ENCODE data around the gene LCE1B.

The LCE1B gene

GRCh38 chr1:152801333-152801732 lies 10.4 kb upstream of the LCE1B start:
- 64 to 79% methylated on average over 1 of the region's 1 CpG for WGBS, 2 experiments

DNA sequence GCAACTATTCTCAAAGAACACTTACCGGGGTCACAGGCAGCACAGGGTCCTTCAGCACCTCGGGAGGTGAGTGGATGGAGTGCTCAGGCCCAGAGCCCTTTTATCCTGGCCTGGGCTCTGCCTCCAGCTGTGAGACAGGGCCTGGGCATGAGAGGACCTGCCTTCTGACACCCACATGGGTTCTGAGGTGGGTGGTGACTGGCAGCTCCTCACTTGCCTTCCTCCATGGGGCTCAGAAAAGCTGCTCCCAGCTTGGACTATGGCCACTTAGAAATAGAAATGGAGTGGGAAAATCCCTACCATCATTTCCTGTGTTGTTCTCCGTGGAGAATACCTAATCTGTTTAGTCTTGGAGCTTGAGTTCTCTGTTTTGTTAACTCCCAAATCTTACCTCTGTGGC lies 5.2 kb upstream of the LCE1B start, which contains the start of gene LCE1C:
LCE1C (minus strand) TSS at position 76 of the 400 bp plus-strand sequence. CDS start 1,173 bp downstream, outside the sequence.
- Histone ChIP-seq H3K27me3 (ENCODE audit: control insufficient read depth, insufficient read depth, low read length, poor library complexity, severe bottlenecking) (no peaks in the 10 kb centered on the region), H3K36me3 (ENCODE audit: control insufficient read depth, insufficient read depth, low read length) (no peaks in the 10 kb centered on the region), H3K27ac (ENCODE audit: insufficient read depth, low read depth, low read length, poor library complexity, severe bottlenecking) (no peak within 1 kb of the TSS), H3K4me3 (ENCODE audit: insufficient read depth, low read depth, low read length) (no peak within 1 kb of the TSS), H3K4me1 (ENCODE audit: control insufficient read depth, insufficient read depth, low read length) (no peaks in the 10 kb centered on the region), H3K9me3 (ENCODE audit: control insufficient read depth, low read length) (peaks cover 9% of the 10 kb centered on the region)
- WGBS, 2 experiments = 45 to 56% methylated on average over 3 of the region's 3 CpGs

More at GRCh38 chr1:152801333-152801732, 10.4 kb upstream of the LCE1B start:
- Histone ChIP-seq H3K27ac (ENCODE audit: insufficient read depth, low read depth, low read length, poor library complexity, severe bottlenecking) (no peak overlapping the region), H3K36me3 (ENCODE audit: control insufficient read depth, insufficient read depth, low read length) (no peaks in the 10 kb centered on the region), H3K4me1 (ENCODE audit: control insufficient read depth, insufficient read depth, low read length) (no peaks in the 10 kb centered on the region), H3K27me3 (ENCODE audit: control insufficient read depth, insufficient read depth, low read length, poor library complexity, severe bottlenecking) (no peaks in the 10 kb centered on the region), H3K9me3 (ENCODE audit: control insufficient read depth, low read length) (peaks cover 7% of the 10 kb centered on the region), H3K4me3 (ENCODE audit: insufficient read depth, low read depth, low read length) (no peak overlapping the region)

DNA sequence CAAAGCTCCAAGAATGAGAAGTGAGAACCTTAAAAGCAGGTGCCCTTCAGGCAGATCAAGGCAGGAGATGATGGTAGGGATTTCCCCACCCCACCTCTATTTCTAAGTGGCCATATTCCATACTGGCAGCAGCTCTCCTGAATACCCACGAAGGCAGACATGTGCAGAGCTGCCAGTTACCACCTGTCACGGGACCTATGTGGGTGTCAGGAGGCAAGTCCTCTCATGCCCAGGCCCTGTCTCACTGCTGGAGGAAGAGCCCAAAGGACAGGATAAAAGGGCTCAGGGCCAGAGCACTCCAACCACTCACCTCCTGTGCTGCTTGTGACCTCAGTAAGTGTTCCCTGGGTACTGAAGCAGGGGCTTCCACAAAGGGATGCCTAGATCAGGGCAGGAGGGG lies 721 bp upstream of the LCE1B start:
- Histone ChIP-seq H3K9me3 (ENCODE audit: control insufficient read depth, low read length) (peaks cover 11% of the 10 kb centered on the region), H3K27me3 (ENCODE audit: control insufficient read depth, insufficient read depth, low read length, poor library complexity, severe bottlenecking) (no peaks in the 10 kb centered on the region), H3K36me3 (ENCODE audit: control insufficient read depth, insufficient read depth, low read length) (no peaks in the 10 kb centered on the region), H3K27ac (ENCODE audit: insufficient read depth, low read depth, low read length, poor library complexity, severe bottlenecking) (no peak overlapping the region), H3K4me3 (ENCODE audit: insufficient read depth, low read depth, low read length) (no peak overlapping the region), H3K4me1 (ENCODE audit: control insufficient read depth, insufficient read depth, low read length) (no peaks in the 10 kb centered on the region)
- 43 to 50% methylated on average over 2 of the region's 2 CpGs for WGBS, 2 experiments

- 74 to 75% methylated on average over 6 of the region's 6 CpGs for WGBS, 2 experiments
- Histone ChIP-seq H3K36me3 (ENCODE audit: control insufficient read depth, insufficient read depth, low read length) (no peaks in the 10 kb centered on the region), H3K4me1 (ENCODE audit: control insufficient read depth, insufficient read depth, low read length) (no peaks in the 10 kb centered on the region), H3K27ac (ENCODE audit: insufficient read depth, low read depth, low read length, poor library complexity, severe bottlenecking) (no peak overlapping the region), H3K4me3 (ENCODE audit: insufficient read depth, low read depth, low read length) (no peak overlapping the region), H3K9me3 (ENCODE audit: control insufficient read depth, low read length) (peaks cover 10% of the 10 kb centered on the region), H3K27me3 (ENCODE audit: control insufficient read depth, insufficient read depth, low read length, poor library complexity, severe bottlenecking) (no peaks in the 10 kb centered on the region)
Observed at GRCh38 chr1:152817309-152817708, 5.5 kb downstream of the LCE1B start.

DNA sequence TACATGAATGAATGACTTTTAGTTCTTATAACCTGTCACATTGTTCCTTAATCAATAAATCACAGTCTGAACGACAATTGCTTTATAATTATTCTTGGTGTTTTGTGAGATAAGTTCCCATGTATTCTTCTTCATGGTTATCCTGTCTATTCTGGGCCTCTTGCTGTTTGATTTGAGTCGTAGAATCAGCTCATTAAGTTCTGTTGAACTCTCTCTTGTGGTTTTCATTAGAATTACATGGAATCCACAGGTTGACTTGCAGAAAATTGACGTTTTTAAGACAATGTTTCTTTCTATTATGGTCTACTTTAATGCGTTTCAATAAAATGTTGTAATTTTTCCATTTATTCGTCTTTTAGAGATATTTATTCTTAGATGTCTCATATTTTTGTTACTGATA lies 11.5 kb downstream of the LCE1B start:
- Histone ChIP-seq H3K4me3 (ENCODE audit: insufficient read depth, low read depth, low read length) (no peak overlapping the region), H3K9me3 (ENCODE audit: control insufficient read depth, low read length) (peaks cover 5% of the 10 kb centered on the region), H3K27me3 (ENCODE audit: control insufficient read depth, insufficient read depth, low read length, poor library complexity, severe bottlenecking) (no peaks in the 10 kb centered on the region), H3K36me3 (ENCODE audit: control insufficient read depth, insufficient read depth, low read length) (no peaks in the 10 kb centered on the region), H3K4me1 (ENCODE audit: control insufficient read depth, insufficient read depth, low read length) (no peaks in the 10 kb centered on the region), H3K27ac (ENCODE audit: insufficient read depth, low read depth, low read length, poor library complexity, severe bottlenecking) (no peak overlapping the region)
- WGBS, 2 experiments = 25 to 33% methylated on average over 3 of the region's 5 CpGs

DNA sequence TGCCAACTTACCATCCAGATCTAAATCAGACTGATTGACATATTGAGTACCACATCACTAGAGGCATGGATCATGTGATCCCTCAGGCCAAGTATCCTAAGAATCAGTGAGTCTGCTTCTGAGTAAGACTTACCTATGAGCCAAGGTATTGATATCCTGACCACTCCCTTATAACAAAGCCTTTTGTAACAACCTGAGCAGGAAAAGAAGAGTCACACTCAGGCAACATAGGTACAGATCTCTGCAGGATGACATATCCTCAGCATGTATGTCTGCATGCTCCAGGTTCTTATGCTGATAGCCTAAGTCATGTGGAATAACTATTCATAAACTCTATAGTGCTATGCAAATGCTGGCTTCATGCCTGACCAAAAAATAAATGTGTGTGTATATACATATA lies 13.2 kb downstream of the LCE1B start:
- no peaks in the 10 kb centered on the region for H3K36me3 ChIP-seq (ENCODE audit: control insufficient read depth, insufficient read depth, low read length)
- H3K9me3 ChIP-seq (ENCODE audit: control insufficient read depth, low read length) = peaks cover 8% of the 10 kb centered on the region
- H3K4me3 ChIP-seq (ENCODE audit: insufficient read depth, low read depth, low read length) = no peak overlapping the region
- H3K4me1 ChIP-seq (ENCODE audit: control insufficient read depth, insufficient read depth, low read length) = no peaks in the 10 kb centered on the region
- H3K27ac ChIP-seq (ENCODE audit: insufficient read depth, low read depth, low read length, poor library complexity, severe bottlenecking) = no peak overlapping the region
- no peaks in the 10 kb centered on the region for H3K27me3 ChIP-seq (ENCODE audit: control insufficient read depth, insufficient read depth, low read length, poor library complexity, severe bottlenecking)

GRCh38 chr1:152827173-152827572 lies 15.4 kb downstream of the LCE1B start, which contains the start of gene LCE1A:
TSS of gene LCE1A (plus strand) at chr1:152827473. CDS start at chr1:152827473, 0 bp downstream.
- H3K9me3 ChIP-seq (ENCODE audit: control insufficient read depth, low read length) = peaks cover 8% of the 10 kb centered on the region
- no peak within 1 kb of the TSS for H3K27ac ChIP-seq (ENCODE audit: insufficient read depth, low read depth, low read length, poor library complexity, severe bottlenecking)
- no peaks in the 10 kb centered on the region for H3K27me3 ChIP-seq (ENCODE audit: control insufficient read depth, insufficient read depth, low read length, poor library complexity, severe bottlenecking)
- H3K36me3 ChIP-seq (ENCODE audit: control insufficient read depth, insufficient read depth, low read length) = no peaks in the 10 kb centered on the region
- no peak within 1 kb of the TSS for H3K4me3 ChIP-seq (ENCODE audit: insufficient read depth, low read depth, low read length)
- 67 to 69% methylated on average over 2 of the region's 2 CpGs for WGBS, 2 experiments
- no peaks in the 10 kb centered on the region for H3K4me1 ChIP-seq (ENCODE audit: control insufficient read depth, insufficient read depth, low read length)

GRCh38 chr1:152836870-152837269 lies 25.1 kb downstream of the LCE1B start:
- WGBS, 2 experiments = 23 to 25% methylated on average over 2 of the region's 2 CpGs
- Histone ChIP-seq H3K9me3 (ENCODE audit: control insufficient read depth, low read length) (peaks cover 8% of the 10 kb centered on the region), H3K27ac (ENCODE audit: insufficient read depth, low read depth, low read length, poor library complexity, severe bottlenecking) (no peak overlapping the region), H3K27me3 (ENCODE audit: control insufficient read depth, insufficient read depth, low read length, poor library complexity, severe bottlenecking) (no peaks in the 10 kb centered on the region), H3K36me3 (ENCODE audit: control insufficient read depth, insufficient read depth, low read length) (no peaks in the 10 kb centered on the region), H3K4me3 (ENCODE audit: insufficient read depth, low read depth, low read length) (no peak overlapping the region), H3K4me1 (ENCODE audit: control insufficient read depth, insufficient read depth, low read length) (no peaks in the 10 kb centered on the region)

DNA sequence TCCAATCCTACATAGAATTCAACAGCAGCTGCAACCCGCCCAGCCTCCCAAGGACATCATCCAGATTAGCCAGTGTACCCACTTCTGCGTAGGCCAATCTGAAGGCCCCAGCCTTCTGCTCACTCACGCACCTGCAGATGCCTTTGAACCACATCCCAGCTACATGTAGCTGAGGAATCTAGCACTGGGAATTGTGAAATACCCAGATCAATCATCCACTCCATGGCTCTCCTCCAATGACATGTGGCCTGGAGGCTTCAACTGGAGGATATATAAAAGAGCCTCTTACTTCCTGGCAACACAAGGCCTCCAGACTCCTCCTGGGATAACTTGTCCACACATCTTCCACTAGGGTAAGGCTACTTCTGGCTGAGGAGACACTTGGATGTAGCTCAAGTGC lies 30.8 kb downstream of the LCE1B start, which contains the start of gene LCE6A:
LCE6A (plus strand) TSS at position 301 of the 400 bp plus-strand sequence. CDS start 665 bp downstream, outside the sequence.
- H3K9me3 ChIP-seq (ENCODE audit: control insufficient read depth, low read length) = peaks cover 11% of the 10 kb centered on the region
- H3K27me3 ChIP-seq (ENCODE audit: control insufficient read depth, insufficient read depth, low read length, poor library complexity, severe bottlenecking) = no peaks in the 10 kb centered on the region
- WGBS, 2 experiments = 69 to 78% methylated on average over 3 of the region's 3 CpGs
- H3K36me3 ChIP-seq (ENCODE audit: control insufficient read depth, insufficient read depth, low read length) = no peaks in the 10 kb centered on the region
- H3K4me3 ChIP-seq (ENCODE audit: insufficient read depth, low read depth, low read length) = no peak within 1 kb of the TSS
- H3K27ac ChIP-seq (ENCODE audit: insufficient read depth, low read depth, low read length, poor library complexity, severe bottlenecking) = no peak within 1 kb of the TSS
- no peaks in the 10 kb centered on the region for H3K4me1 ChIP-seq (ENCODE audit: control insufficient read depth, insufficient read depth, low read length)

GRCh38 chr1:152855661-152856060 lies 43.9 kb downstream of the LCE1B start:
- H3K27ac ChIP-seq (ENCODE audit: insufficient read depth, low read depth, low read length, poor library complexity, severe bottlenecking) = no peak overlapping the region
- WGBS, 2 experiments = 20 to 22% methylated on average over 2 of the region's 2 CpGs
- H3K4me1 ChIP-seq (ENCODE audit: control insufficient read depth, insufficient read depth, low read length) = no peaks in the 10 kb centered on the region
- H3K36me3 ChIP-seq (ENCODE audit: control insufficient read depth, insufficient read depth, low read length) = no peaks in the 10 kb centered on the region
- H3K27me3 ChIP-seq (ENCODE audit: control insufficient read depth, insufficient read depth, low read length, poor library complexity, severe bottlenecking) = no peaks in the 10 kb centered on the region
- peaks cover 12% of the 10 kb centered on the region for H3K9me3 ChIP-seq (ENCODE audit: control insufficient read depth, low read length)
- no peak overlapping the region for H3K4me3 ChIP-seq (ENCODE audit: insufficient read depth, low read depth, low read length)

- H3K4me3 ChIP-seq (ENCODE audit: insufficient read depth, low read depth, low read length) = no peak overlapping the region
- H3K27me3 ChIP-seq (ENCODE audit: control insufficient read depth, insufficient read depth, low read length, poor library complexity, severe bottlenecking) = no peaks in the 10 kb centered on the region
- H3K36me3 ChIP-seq (ENCODE audit: control insufficient read depth, insufficient read depth, low read length) = no peaks in the 10 kb centered on the region
- H3K9me3 ChIP-seq (ENCODE audit: control insufficient read depth, low read length) = peaks cover 9% of the 10 kb centered on the region
- H3K4me1 ChIP-seq (ENCODE audit: control insufficient read depth, insufficient read depth, low read length) = no peaks in the 10 kb centered on the region
- WGBS, 2 experiments = 50 to 63% methylated on average over 1 of the region's 1 CpG
- H3K27ac ChIP-seq (ENCODE audit: insufficient read depth, low read depth, low read length, poor library complexity, severe bottlenecking) = no peak overlapping the region
Observed at GRCh38 chr1:152858062-152858461, 46.3 kb downstream of the LCE1B start.
